Stomach (tissue), 4 donors: ENCODE results near the gene NAGS.

Experiments used
- POLR2A ChIP-seq, 4 donors: fragments of 450-650 bp; IDR thresholded peaks; one replicate each; pipeline ENCODE4 v1.6.1; 2016; ENCODE audit warnings: antibody characterized with exemption in 4 of 4, control low read depth in 2 of 4, mild to moderate bottlenecking in 1 of 4, moderate library complexity in 1 of 4
- TF ChIP-seq, protein P1 (sequence below), 7 experiments: fragments of 450-650 bp in 4 of 7; fragments of 200-600 bp in 3 of 7; sonication (generic) in 3 of 7; IDR thresholded peaks; one replicate each; pipeline ENCODE4 v1.5.1; 2016 to 2019; ENCODE audit warnings: antibody characterized with exemption in 7 of 7, control low read depth in 2 of 7, mild to moderate bottlenecking in 1 of 7

DNA sequence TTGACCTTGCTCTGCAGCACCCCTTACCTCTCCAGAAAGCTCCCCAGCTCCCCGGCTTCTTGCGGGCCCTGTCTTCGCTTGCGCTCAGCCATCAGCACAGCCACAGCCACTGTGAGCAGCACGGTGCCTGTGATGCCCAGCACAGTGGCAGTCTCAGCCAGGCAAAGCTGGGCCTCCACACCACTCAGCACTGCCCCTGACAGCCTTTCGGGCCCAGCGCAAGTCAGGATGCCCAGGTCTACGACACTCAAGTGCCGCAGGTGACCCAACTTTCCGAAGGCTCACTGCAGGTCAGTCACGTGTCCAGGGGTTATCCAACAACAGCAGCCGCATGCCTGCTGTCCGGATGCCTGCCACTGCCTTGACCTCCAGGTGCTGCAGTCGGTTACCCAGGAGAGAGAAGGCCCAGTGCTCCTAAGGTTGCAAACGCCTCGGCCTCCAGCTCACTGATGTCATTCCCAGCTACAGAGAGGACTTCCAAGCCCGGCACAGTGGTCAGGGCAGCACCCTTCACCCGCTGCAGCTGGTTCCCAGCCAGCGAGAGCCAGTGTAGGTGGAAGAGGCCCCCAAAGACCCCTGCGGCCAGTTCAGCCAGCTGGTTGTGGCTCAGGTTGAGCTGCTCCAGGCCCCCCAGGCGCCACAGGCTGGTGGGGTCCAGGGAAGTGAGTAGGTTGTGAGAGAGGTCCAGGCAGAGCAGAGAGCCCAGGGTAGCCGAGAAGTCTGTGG lies 19.3 kb downstream of the NAGS start:
- TF ChIP-seq, protein P1, sequence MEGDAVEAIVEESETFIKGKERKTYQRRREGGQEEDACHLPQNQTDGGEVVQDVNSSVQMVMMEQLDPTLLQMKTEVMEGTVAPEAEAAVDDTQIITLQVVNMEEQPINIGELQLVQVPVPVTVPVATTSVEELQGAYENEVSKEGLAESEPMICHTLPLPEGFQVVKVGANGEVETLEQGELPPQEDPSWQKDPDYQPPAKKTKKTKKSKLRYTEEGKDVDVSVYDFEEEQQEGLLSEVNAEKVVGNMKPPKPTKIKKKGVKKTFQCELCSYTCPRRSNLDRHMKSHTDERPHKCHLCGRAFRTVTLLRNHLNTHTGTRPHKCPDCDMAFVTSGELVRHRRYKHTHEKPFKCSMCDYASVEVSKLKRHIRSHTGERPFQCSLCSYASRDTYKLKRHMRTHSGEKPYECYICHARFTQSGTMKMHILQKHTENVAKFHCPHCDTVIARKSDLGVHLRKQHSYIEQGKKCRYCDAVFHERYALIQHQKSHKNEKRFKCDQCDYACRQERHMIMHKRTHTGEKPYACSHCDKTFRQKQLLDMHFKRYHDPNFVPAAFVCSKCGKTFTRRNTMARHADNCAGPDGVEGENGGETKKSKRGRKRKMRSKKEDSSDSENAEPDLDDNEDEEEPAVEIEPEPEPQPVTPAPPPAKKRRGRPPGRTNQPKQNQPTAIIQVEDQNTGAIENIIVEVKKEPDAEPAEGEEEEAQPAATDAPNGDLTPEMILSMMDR (IDR thresholded peaks at IDR 0.05), result no peak
- TF ChIP-seq POLR2A (IDR thresholded peaks at IDR 0.05), result no peak
